ENCODE results near the gene UBE2L3. TPM values are rescaled to one million over a fixed set of nuclear protein-coding genes. Genes with fewer than 3 reads are reported as not detected.

Gene UBE2L3
- total and polyA plus RNA-seq, 2 experiments from 2014 or later = 86.3 to 136 TPM

GRCh38 chr22:21623648-21623970 lies 56.1 kb downstream of the UBE2L3 start:
- 0 out of 2 replicates have a peak overlapping the region, but pooled peaks have one; percentile 74 for H3K27ac ChIP-seq (ENCODE audit: low read depth)
- H3K9me2 ChIP-seq (ENCODE audit: insufficient read depth) = no peaks in the 10 kb centered on the region
- peaks cover 71% of the 10 kb centered on the region for H4K20me1 ChIP-seq (replicated peaks; ENCODE audit: insufficient read depth)
- peaks cover 14% of the 10 kb centered on the region; the same call in 1 of the 2 replicates for H3K4me1 ChIP-seq (ENCODE audit: insufficient read depth)
- H2AFZ ChIP-seq = no peak overlapping the region
- TF ChIP-seq, protein P1, sequence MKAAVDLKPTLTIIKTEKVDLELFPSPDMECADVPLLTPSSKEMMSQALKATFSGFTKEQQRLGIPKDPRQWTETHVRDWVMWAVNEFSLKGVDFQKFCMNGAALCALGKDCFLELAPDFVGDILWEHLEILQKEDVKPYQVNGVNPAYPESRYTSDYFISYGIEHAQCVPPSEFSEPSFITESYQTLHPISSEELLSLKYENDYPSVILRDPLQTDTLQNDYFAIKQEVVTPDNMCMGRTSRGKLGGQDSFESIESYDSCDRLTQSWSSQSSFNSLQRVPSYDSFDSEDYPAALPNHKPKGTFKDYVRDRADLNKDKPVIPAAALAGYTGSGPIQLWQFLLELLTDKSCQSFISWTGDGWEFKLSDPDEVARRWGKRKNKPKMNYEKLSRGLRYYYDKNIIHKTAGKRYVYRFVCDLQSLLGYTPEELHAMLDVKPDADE (IDR thresholded peaks at IDR 0.05) = no peak
- no peak for TF ChIP-seq NANOG (IDR thresholded peaks at IDR 0.05; ENCODE audit: borderline replicate concordance)
- no peak for TF ChIP-seq POLR2AphosphoS5 (IDR thresholded peaks at IDR 0.05; ENCODE audit: low read depth)
- no peak for TF ChIP-seq STAT1 (IDR thresholded peaks at IDR 0.05; ENCODE audit: unreplicated experiment)
- TF ChIP-seq CREB1 (CRISPR knock-in tag; IDR thresholded peaks at IDR 0.05; ENCODE audit: low read depth) = no peak
- no peak for TF ChIP-seq EZH2 (IDR thresholded peaks at IDR 0.05; ENCODE audit: low read depth, unreplicated experiment)
- TF ChIP-seq JUNB (IDR thresholded peaks at IDR 0.05; ENCODE audit: unreplicated experiment) = no peak
- TF ChIP-seq, protein P2, sequence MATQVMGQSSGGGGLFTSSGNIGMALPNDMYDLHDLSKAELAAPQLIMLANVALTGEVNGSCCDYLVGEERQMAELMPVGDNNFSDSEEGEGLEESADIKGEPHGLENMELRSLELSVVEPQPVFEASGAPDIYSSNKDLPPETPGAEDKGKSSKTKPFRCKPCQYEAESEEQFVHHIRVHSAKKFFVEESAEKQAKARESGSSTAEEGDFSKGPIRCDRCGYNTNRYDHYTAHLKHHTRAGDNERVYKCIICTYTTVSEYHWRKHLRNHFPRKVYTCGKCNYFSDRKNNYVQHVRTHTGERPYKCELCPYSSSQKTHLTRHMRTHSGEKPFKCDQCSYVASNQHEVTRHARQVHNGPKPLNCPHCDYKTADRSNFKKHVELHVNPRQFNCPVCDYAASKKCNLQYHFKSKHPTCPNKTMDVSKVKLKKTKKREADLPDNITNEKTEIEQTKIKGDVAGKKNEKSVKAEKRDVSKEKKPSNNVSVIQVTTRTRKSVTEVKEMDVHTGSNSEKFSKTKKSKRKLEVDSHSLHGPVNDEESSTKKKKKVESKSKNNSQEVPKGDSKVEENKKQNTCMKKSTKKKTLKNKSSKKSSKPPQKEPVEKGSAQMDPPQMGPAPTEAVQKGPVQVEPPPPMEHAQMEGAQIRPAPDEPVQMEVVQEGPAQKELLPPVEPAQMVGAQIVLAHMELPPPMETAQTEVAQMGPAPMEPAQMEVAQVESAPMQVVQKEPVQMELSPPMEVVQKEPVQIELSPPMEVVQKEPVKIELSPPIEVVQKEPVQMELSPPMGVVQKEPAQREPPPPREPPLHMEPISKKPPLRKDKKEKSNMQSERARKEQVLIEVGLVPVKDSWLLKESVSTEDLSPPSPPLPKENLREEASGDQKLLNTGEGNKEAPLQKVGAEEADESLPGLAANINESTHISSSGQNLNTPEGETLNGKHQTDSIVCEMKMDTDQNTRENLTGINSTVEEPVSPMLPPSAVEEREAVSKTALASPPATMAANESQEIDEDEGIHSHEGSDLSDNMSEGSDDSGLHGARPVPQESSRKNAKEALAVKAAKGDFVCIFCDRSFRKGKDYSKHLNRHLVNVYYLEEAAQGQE (IDR thresholded peaks at IDR 0.05; ENCODE audit: unreplicated experiment) = no peak
- TF ChIP-seq, protein P3, sequence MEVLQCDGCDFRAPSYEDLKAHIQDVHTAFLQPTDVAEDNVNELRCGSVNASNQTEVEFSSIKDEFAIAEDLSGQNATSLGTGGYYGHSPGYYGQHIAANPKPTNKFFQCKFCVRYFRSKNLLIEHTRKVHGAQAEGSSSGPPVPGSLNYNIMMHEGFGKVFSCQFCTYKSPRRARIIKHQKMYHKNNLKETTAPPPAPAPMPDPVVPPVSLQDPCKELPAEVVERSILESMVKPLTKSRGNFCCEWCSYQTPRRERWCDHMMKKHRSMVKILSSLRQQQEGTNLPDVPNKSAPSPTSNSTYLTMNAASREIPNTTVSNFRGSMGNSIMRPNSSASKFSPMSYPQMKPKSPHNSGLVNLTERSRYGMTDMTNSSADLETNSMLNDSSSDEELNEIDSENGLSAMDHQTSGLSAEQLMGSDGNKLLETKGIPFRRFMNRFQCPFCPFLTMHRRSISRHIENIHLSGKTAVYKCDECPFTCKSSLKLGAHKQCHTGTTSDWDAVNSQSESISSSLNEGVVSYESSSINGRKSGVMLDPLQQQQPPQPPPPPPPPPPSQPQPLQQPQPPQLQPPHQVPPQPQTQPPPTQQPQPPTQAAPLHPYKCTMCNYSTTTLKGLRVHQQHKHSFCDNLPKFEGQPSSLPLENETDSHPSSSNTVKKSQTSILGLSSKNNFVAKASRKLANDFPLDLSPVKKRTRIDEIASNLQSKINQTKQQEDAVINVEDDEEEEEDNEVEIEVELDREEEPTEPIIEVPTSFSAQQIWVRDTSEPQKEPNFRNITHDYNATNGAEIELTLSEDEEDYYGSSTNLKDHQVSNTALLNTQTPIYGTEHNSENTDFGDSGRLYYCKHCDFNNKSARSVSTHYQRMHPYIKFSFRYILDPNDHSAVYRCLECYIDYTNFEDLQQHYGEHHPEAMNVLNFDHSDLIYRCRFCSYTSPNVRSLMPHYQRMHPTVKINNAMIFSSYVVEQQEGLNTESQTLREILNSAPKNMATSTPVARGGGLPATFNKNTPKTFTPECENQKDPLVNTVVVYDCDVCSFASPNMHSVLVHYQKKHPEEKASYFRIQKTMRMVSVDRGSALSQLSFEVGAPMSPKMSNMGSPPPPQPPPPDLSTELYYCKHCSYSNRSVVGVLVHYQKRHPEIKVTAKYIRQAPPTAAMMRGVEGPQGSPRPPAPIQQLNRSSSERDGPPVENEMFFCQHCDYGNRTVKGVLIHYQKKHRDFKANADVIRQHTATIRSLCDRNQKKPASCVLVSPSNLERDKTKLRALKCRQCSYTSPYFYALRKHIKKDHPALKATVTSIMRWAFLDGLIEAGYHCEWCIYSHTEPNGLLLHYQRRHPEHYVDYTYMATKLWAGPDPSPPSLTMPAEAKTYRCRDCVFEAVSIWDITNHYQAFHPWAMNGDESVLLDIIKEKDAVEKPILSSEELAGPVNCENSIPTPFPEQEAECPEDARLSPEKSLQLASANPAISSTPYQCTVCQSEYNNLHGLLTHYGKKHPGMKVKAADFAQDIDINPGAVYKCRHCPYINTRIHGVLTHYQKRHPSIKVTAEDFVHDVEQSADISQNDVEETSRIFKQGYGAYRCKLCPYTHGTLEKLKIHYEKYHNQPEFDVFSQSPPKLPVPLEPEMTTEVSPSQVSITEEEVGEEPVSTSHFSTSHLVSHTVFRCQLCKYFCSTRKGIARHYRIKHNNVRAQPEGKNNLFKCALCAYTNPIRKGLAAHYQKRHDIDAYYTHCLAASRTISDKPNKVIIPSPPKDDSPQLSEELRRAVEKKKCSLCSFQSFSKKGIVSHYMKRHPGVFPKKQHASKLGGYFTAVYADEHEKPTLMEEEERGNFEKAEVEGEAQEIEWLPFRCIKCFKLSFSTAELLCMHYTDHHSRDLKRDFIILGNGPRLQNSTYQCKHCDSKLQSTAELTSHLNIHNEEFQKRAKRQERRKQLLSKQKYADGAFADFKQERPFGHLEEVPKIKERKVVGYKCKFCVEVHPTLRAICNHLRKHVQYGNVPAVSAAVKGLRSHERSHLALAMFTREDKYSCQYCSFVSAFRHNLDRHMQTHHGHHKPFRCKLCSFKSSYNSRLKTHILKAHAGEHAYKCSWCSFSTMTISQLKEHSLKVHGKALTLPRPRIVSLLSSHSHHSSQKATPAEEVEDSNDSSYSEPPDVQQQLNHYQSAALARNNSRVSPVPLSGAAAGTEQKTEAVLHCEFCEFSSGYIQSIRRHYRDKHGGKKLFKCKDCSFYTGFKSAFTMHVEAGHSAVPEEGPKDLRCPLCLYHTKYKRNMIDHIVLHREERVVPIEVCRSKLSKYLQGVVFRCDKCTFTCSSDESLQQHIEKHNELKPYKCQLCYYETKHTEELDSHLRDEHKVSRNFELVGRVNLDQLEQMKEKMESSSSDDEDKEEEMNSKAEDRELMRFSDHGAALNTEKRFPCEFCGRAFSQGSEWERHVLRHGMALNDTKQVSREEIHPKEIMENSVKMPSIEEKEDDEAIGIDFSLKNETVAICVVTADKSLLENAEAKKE (CRISPR knock-in tag; IDR thresholded peaks at IDR 0.05) = no peak
- no peak for TF ChIP-seq ZNF331 (CRISPR knock-in tag; IDR thresholded peaks at IDR 0.05; ENCODE audit: low read depth)
- TF ChIP-seq ZNF114 (CRISPR knock-in tag; IDR thresholded peaks at IDR 0.05) = no peak
- no peak for TF ChIP-seq CTCF (conservative IDR thresholded peaks at IDR 0.05; ENCODE audit: low read depth in 2 of 2)
- TF ChIP-seq EZH2phosphoT487 (IDR thresholded peaks at IDR 0.05; ENCODE audit: unreplicated experiment) = no peak
- H3K79me2 ChIP-seq (replicated peaks; ENCODE audit: insufficient read depth) = peaks cover 33% of the 10 kb centered on the region
- peaks cover 5% of the 10 kb centered on the region; the same call in 2 of the 3 replicates for H3K9me3 Mint-ChIP-seq
- ATAC-seq = peak; percentile 4; the same call in 2 of the 3 replicates
- no peak overlapping the region for H3K4me3 Mint-ChIP-seq
- H3K36me3 Mint-ChIP-seq (ENCODE audit: low read depth) = peaks cover 39% of the 10 kb centered on the region
- H3K27me3 ChIP-seq (ENCODE audit: insufficient read depth) = no peaks in the 10 kb centered on the region
- H3K4me2 ChIP-seq = no peak overlapping the region
- H3K36me3 ChIP-seq (ENCODE audit: insufficient read depth) = peaks cover 8% of the 10 kb centered on the region
- peaks cover 36% of the 10 kb centered on the region; the same call in 1 of the 2 replicates for H3F3A ChIP-seq (replicated peaks; ENCODE audit: low read depth)
- DNase-seq (ENCODE audit: low spot score) = no peak
- H3K27ac Mint-ChIP-seq = no peak overlapping the region
- no peak overlapping the region for H3K4me3 ChIP-seq
- H3K27me3 Mint-ChIP-seq (ENCODE audit: insufficient read depth, low read depth, poor library complexity) = peaks cover 29% of the 10 kb centered on the region
- peaks cover 31% of the 10 kb centered on the region for H3K4me1 Mint-ChIP-seq
